Keratinocyte (primary cell): ENCODE measurements around the gene LRRC3B. TPM values are rescaled to one million over a fixed set of nuclear protein-coding genes. Genes with fewer than 3 reads are reported as not detected.

Experiments
- DNase-seq: peaks from one replicate; pipeline ENCODE4 v3.0.0-alpha.2; 2011; ENCODE audit warnings: low read depth, missing footprints, low spot score
- FAIRE-seq: peaks from 2 replicates; lab custom pipeline; 2011; peaks lifted over from hg19 to GRCh38; lab: Jason Lieb, UNC
- H2AFZ ChIP-seq: 2 replicates; pipeline ENCODE4 v1.6.0; 2012; ENCODE audit warnings: low read length, control low read depth, inconsistent platforms; ENCODE audit not compliant: control insufficient read depth
- H3K27ac ChIP-seq: 2 replicates; pipeline ENCODE4 v1.5.1; 2011; ENCODE audit warnings: low read length; ENCODE audit not compliant: control insufficient read depth, insufficient read depth
- H3K27me3 ChIP-seq: 3 replicates; pipeline ENCODE4 v1.6.0; 2011; ENCODE audit warnings: low read length; ENCODE audit not compliant: control insufficient read depth, insufficient read depth; ENCODE audit errors: extremely low read depth
- H3K36me3 ChIP-seq, 2 experiments: 2 replicates in 1 of 2; 3 replicates in 1 of 2; pipeline ENCODE4 v1.5.1; 2011; ENCODE audit warnings: low read length in 2 of 2, mild to moderate bottlenecking in 1 of 2; ENCODE audit not compliant: control insufficient read depth in 2 of 2, insufficient read depth in 2 of 2; ENCODE audit errors: extremely low read depth in 1 of 2
- H3K4me1 ChIP-seq: 3 replicates; pipeline ENCODE4 v1.5.1; 2011; ENCODE audit warnings: low read length; ENCODE audit not compliant: control insufficient read depth, insufficient read depth; ENCODE audit errors: extremely low read depth
- H3K4me2 ChIP-seq: 3 replicates; pipeline ENCODE4 v1.6.0; 2011; ENCODE audit warnings: low read depth, low read length; ENCODE audit not compliant: control insufficient read depth, insufficient read depth; ENCODE audit errors: extremely low read depth
- H3K4me3 ChIP-seq, 3 experiments: fragments of 200-600 bp in 1 of 3; sonication (generic) in 1 of 3; 2 replicates in 2 of 3; 3 replicates in 1 of 3; pipeline ENCODE4 v1.5.1; 2011 to 2016; ENCODE audit warnings: low read length in 3 of 3, mild to moderate bottlenecking in 3 of 3, control low read depth in 2 of 3, inconsistent platforms in 1 of 3, low read depth in 1 of 3, mixed read lengths in 1 of 3, mixed run types in 1 of 3, moderate library complexity in 1 of 3; ENCODE audit not compliant: control insufficient read depth in 2 of 3, insufficient read depth in 2 of 3; ENCODE audit errors: extremely low read depth in 1 of 3
- H3K79me2 ChIP-seq: 2 replicates; pipeline ENCODE4 v1.6.0; 2012; ENCODE audit warnings: low read length; ENCODE audit not compliant: control insufficient read depth, insufficient read depth
- H3K9ac ChIP-seq: 3 replicates; pipeline ENCODE4 v1.6.0; 2011; ENCODE audit warnings: low read length; ENCODE audit not compliant: control insufficient read depth, insufficient read depth; ENCODE audit errors: extremely low read depth
- H3K9me1 ChIP-seq: 3 replicates; pipeline ENCODE4 v1.6.0; 2011; ENCODE audit warnings: low read length; ENCODE audit not compliant: control insufficient read depth, insufficient read depth; ENCODE audit errors: extremely low read depth
- H3K9me3 ChIP-seq: 2 replicates; pipeline ENCODE4 v1.5.1; 2012; ENCODE audit warnings: low read depth, low read length; ENCODE audit not compliant: control insufficient read depth
- H4K20me1 ChIP-seq: 3 replicates; pipeline ENCODE4 v1.6.0; 2011; ENCODE audit warnings: low read length; ENCODE audit not compliant: control insufficient read depth, insufficient read depth; ENCODE audit errors: extremely low read depth
- CTCF ChIP-seq, 3 experiments: IDR thresholded peaks in 1 of 3; conservative IDR thresholded peaks in 1 of 3; optimal IDR thresholded peaks in 1 of 3; 2 replicates in 2 of 3; 3 replicates in 1 of 3; pipeline versions ENCODE3 to v1.5.1; 2011; ENCODE audit warnings: low read length in 3 of 3, mild to moderate bottlenecking in 3 of 3, moderate library complexity in 2 of 3, control low read depth in 1 of 3, inconsistent platforms in 1 of 3; ENCODE audit not compliant: insufficient read depth in 2 of 3; ENCODE audit errors: extremely low read depth in 1 of 3
- EZH2 ChIP-seq: IDR thresholded peaks from one replicate; pipeline ENCODE4 v1.6.1; 2012; ENCODE audit warnings: inconsistent platforms, mild to moderate bottlenecking, low read length, moderate library complexity
- dilution Hi-C: fragments of 300-500 bp; cut with MboI; formaldehyde crosslinking; loops from one replicate; pipeline ENCODE4 v1.7.0; 2020; ENCODE audit warnings: low sequenced_read_pairs; ENCODE audit not compliant: extremely low pct_ligation_motif_present
- polyA plus RNA-seq, 5 experiments: library from polyadenylated mRNA; depleted of rRNA in 3 of 5; stranded (reverse) in 3 of 5; stranded (forward) in 1 of 5; unstranded in 1 of 5; fragments of >200 nt; gene quantifications; 1 replicate in 1 of 5; 2 replicates in 3 of 5; 3 replicates in 1 of 5; pipeline versions ENCODE4 v1.2.1 to v1.2.3, GENCODE V29; 2011 to 2012; ENCODE audit warnings: missing spikeins in 2 of 5, low read depth in 1 of 5, low replicate concordance in 1 of 5

LRRC3B gene
- polyA plus RNA-seq, 1 donor (not counting 4 experiments of a cell fraction or from before 2014, with no cell fraction given) = not detected

- H3K9me3 ChIP-seq = no peaks in the 10 kb centered on the region
- H3K79me2 ChIP-seq = no peaks in the 10 kb centered on the region
- H3K4me1 ChIP-seq = no peaks in the 10 kb centered on the region
- H3K4me3 ChIP-seq = no peak overlapping the region
- FAIRE-seq (no peak), DNase-seq (no peak)
- H3K27me3 ChIP-seq = peaks cover 41% of the 10 kb centered on the region
- no peaks in the 10 kb centered on the region for H3K36me3 ChIP-seq
- no peak overlapping the region for H3K9ac ChIP-seq
- no peak for TF ChIP-seq EZH2
- no peak for TF ChIP-seq CTCF (optimal IDR thresholded peaks at IDR 0.05 in 1 of 3, IDR thresholded peaks at IDR 0.05 in 1 of 3, conservative IDR thresholded peaks at IDR 0.05 in 1 of 3; ENCODE audit: extremely low read depth in 1 of 3, insufficient read depth in 2 of 3, low read length in 3 of 3)
- dilution Hi-C loops = no loop called here
- H3K9me1 ChIP-seq = no peaks in the 10 kb centered on the region
- no peak overlapping the region for H3K4me2 ChIP-seq
- no peak overlapping the region for H3K27ac ChIP-seq
- H2AFZ ChIP-seq = no peak overlapping the region
- H4K20me1 ChIP-seq = no peaks in the 10 kb centered on the region
These were observed 4.5 kb downstream of the LRRC3B start for GRCh38 chr3:26627080-26627479.

GRCh38 chr3:26628915-26629314 lies 6.3 kb downstream of the LRRC3B start:
- Histone ChIP-seq H3K4me1 (no peaks in the 10 kb centered on the region), H3K9me3 (no peaks in the 10 kb centered on the region), H3K36me3 (no peaks in the 10 kb centered on the region), H2AFZ (no peak overlapping the region), H3K79me2 (no peaks in the 10 kb centered on the region), H3K9me1 (no peaks in the 10 kb centered on the region), H3K4me2 (no peak overlapping the region), H3K27ac (no peak overlapping the region), H3K27me3 (peaks cover 23% of the 10 kb centered on the region), H4K20me1 (no peaks in the 10 kb centered on the region), H3K9ac (no peak overlapping the region), H3K4me3 (no peak overlapping the region)
- dilution Hi-C loops = no loop called here
- no peak for DNase-seq
- TF ChIP-seq CTCF (optimal IDR thresholded peaks at IDR 0.05 in 1 of 3, IDR thresholded peaks at IDR 0.05 in 1 of 3, conservative IDR thresholded peaks at IDR 0.05 in 1 of 3; ENCODE audit: extremely low read depth in 1 of 3, insufficient read depth in 2 of 3, low read length in 3 of 3) (no peak), EZH2 (no peak)
- FAIRE-seq = no peak
